Measurements from ENCODE around the gene EVI5L. TPM values are rescaled to one million over a fixed set of nuclear protein-coding genes. Genes with fewer than 3 reads are reported as not detected.
A peak's percentile ranks its signal among the peaks of the same experiment; 100 is the strongest.
"Not testable (repeated sequence)": the region's sequence is repeated elsewhere in the genome, so short reads cannot be mapped to it uniquely, and the experiment has no call there.

EVI5L gene
- total RNA-seq, 1 experiment from 2014 or later, result 5.0 TPM

DNA sequence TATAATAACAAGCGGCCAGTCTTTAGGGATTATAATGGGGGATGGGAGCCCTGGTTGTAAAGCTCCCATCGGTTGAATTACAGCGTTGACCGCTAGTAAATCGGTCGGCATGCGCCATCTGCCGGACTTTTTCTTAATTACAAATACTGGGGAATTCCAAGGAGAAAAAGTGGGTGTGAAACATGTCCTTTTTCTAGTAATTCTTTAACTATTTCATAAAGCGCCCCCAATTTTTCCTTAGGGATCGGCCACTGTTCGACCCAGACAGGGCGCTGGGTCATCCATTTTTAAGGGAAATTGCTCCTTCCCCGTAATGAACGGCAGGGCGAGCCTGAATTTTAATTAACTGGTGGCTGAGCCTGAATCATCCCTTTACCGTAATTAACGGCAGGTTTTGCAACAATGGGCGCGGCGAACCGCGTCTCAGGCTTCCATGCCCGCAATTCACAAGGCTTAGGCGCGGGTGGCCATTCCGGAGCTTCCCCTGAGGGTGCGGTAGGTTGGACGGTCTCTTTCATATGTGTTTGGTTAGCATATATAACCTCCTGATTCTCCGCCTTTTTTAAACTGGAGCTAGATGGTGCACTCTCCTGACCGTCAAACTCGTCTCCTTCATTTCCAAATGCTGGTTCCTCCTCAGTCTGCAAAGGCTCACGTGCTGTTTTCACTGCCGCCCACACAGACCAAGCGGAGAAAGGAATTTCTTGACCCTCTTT is 30.2 kb upstream of the EVI5L start:
- peak; percentile 81 for DNase-seq
- Histone ChIP-seq H3K4me3 (ENCODE audit: insufficient read depth, low read depth, low read length) (peak overlapping the region; percentile 6; the same call in 1 of the 2 replicates), H3K36me3 (replicated peaks; ENCODE audit: control insufficient read depth, insufficient read depth, low read length) (no peaks in the 10 kb centered on the region), H3K27me3 (ENCODE audit: control insufficient read depth, insufficient read depth, low read length) (peaks cover 6% of the 10 kb centered on the region; the same call in 1 of the 2 replicates)

GRCh38 chr19:7801020-7801570 is 28.9 kb upstream of the EVI5L start:
- DNase-seq, result no peak
- Histone ChIP-seq H3K27me3 (ENCODE audit: control insufficient read depth, insufficient read depth, low read length) (peaks cover 6% of the 10 kb centered on the region; the same call in 1 of the 2 replicates), H3K4me3 (ENCODE audit: insufficient read depth, low read depth, low read length) (no peak overlapping the region), H3K36me3 (replicated peaks; ENCODE audit: control insufficient read depth, insufficient read depth, low read length) (no peaks in the 10 kb centered on the region)

- DNase-seq, result no peak
- Histone ChIP-seq H3K27me3 (ENCODE audit: control insufficient read depth, insufficient read depth, low read length) (no peaks in the 10 kb centered on the region), H3K4me3 (ENCODE audit: insufficient read depth, low read depth, low read length) (no peak overlapping the region), H3K36me3 (replicated peaks; ENCODE audit: control insufficient read depth, insufficient read depth, low read length) (no peaks in the 10 kb centered on the region)
These were observed 23.8 kb upstream of the EVI5L start for GRCh38 chr19:7806234-7806633.

DNA sequence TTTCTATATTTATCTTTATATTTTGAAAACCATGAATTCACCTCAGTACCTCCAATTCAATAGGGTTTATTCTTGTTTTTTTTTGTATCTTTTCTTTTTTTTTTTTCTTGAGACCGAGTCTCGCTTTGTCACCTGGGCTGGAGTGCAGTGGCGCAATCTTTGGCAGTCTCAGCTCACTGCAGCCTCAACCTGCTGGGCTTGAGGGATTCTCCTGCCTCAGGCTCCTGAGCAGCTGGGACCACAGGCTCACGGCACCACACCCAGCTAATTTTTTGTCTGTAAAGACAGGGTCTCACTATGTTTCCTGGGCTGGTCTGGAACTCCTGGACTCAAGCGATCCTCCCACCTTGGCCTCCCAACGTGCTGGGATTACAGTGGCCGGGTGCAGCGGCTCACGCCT is 23.1 kb upstream of the EVI5L start:
- DNase-seq, result no peak
- Histone ChIP-seq H3K27me3 (ENCODE audit: control insufficient read depth, insufficient read depth, low read length) (no peaks in the 10 kb centered on the region), H3K36me3 (replicated peaks; ENCODE audit: control insufficient read depth, insufficient read depth, low read length) (no peaks in the 10 kb centered on the region), H3K4me3 (ENCODE audit: insufficient read depth, low read depth, low read length) (no peak overlapping the region)

- H3K36me3 ChIP-seq (replicated peaks; ENCODE audit: control insufficient read depth, insufficient read depth, low read length), result no peaks in the 10 kb centered on the region
- H3K27me3 ChIP-seq (ENCODE audit: control insufficient read depth, insufficient read depth, low read length), result no peaks in the 10 kb centered on the region
- no peak overlapping the region for H3K4me3 ChIP-seq (ENCODE audit: insufficient read depth, low read depth, low read length)
- DNase-seq, result no peak
These were observed 21.9 kb upstream of the EVI5L start for GRCh38 chr19:7808108-7808507.

DNA sequence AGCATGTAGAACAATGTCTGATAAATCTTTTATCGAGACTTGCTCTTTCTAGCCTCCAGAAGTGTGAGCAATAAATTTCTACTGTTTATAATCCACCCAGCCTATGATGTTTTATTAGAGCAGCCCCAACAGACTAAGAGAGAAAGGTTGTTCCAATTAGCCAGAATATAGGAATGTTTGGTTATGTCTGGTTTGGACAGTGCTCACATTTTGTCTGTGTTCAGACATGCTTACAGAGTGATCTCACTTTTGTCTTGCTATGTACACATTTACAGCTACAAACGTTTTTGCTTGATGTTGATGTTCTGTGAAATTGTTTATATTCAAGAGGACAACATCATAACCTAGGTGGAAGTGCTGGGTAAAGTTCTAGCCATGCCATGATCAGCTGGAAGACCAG is 18.0 kb upstream of the EVI5L start:
- no peaks in the 10 kb centered on the region for H3K36me3 ChIP-seq (replicated peaks; ENCODE audit: control insufficient read depth, insufficient read depth, low read length)
- no peak overlapping the region for H3K4me3 ChIP-seq (ENCODE audit: insufficient read depth, low read depth, low read length)
- peaks cover 1% of the 10 kb centered on the region; the same call in 1 of the 2 replicates for H3K27me3 ChIP-seq (ENCODE audit: control insufficient read depth, insufficient read depth, low read length)
- DNase-seq, result no peak

GRCh38 chr19:7815325-7815724 is 14.7 kb upstream of the EVI5L start:
- peaks cover 1% of the 10 kb centered on the region; the same call in 1 of the 2 replicates for H3K27me3 ChIP-seq (ENCODE audit: control insufficient read depth, insufficient read depth, low read length)
- no peaks in the 10 kb centered on the region for H3K36me3 ChIP-seq (replicated peaks; ENCODE audit: control insufficient read depth, insufficient read depth, low read length)
- DNase-seq, result no peak
- no peak overlapping the region for H3K4me3 ChIP-seq (ENCODE audit: insufficient read depth, low read depth, low read length)

GRCh38 chr19:7816040-7816439 is 14.0 kb upstream of the EVI5L start:
- not testable (repeated sequence) for H3K36me3 ChIP-seq (replicated peaks; ENCODE audit: control insufficient read depth, insufficient read depth, low read length); DNase-seq; H3K27me3 ChIP-seq (ENCODE audit: control insufficient read depth, insufficient read depth, low read length); H3K4me3 ChIP-seq (ENCODE audit: insufficient read depth, low read depth, low read length)

GRCh38 chr19:7817801-7818200 is 12.2 kb upstream of the EVI5L start:
- H3K36me3 ChIP-seq (replicated peaks; ENCODE audit: control insufficient read depth, insufficient read depth, low read length), result no peaks in the 10 kb centered on the region
- DNase-seq, result no peak
- H3K27me3 ChIP-seq (ENCODE audit: control insufficient read depth, insufficient read depth, low read length), result peaks cover 3% of the 10 kb centered on the region; the same call in 1 of the 2 replicates
- H3K4me3 ChIP-seq (ENCODE audit: insufficient read depth, low read depth, low read length), result no peak overlapping the region

- Histone ChIP-seq H3K27me3 (ENCODE audit: control insufficient read depth, insufficient read depth, low read length) (peaks cover 3% of the 10 kb centered on the region; the same call in 1 of the 2 replicates), H3K4me3 (ENCODE audit: insufficient read depth, low read depth, low read length) (no peak overlapping the region), H3K36me3 (replicated peaks; ENCODE audit: control insufficient read depth, insufficient read depth, low read length) (no peaks in the 10 kb centered on the region)
- no peak for DNase-seq
These were observed 11.2 kb upstream of the EVI5L start for GRCh38 chr19:7818806-7819205.

- Histone ChIP-seq H3K27me3 (ENCODE audit: control insufficient read depth, insufficient read depth, low read length) (peaks cover 3% of the 10 kb centered on the region; the same call in 1 of the 2 replicates), H3K36me3 (replicated peaks; ENCODE audit: control insufficient read depth, insufficient read depth, low read length) (no peaks in the 10 kb centered on the region), H3K4me3 (ENCODE audit: insufficient read depth, low read depth, low read length) (no peak overlapping the region)
- DNase-seq, result no peak
These were observed 10.7 kb upstream of the EVI5L start for GRCh38 chr19:7819337-7819736.

- H3K4me3 ChIP-seq (ENCODE audit: insufficient read depth, low read depth, low read length), result no peak overlapping the region
- H3K36me3 ChIP-seq (replicated peaks; ENCODE audit: control insufficient read depth, insufficient read depth, low read length), result no peaks in the 10 kb centered on the region
- H3K27me3 ChIP-seq (ENCODE audit: control insufficient read depth, insufficient read depth, low read length), result peaks cover 2% of the 10 kb centered on the region; the same call in 1 of the 2 replicates
- DNase-seq, result no peak
These were observed 9.4 kb upstream of the EVI5L start for GRCh38 chr19:7820588-7820987.

GRCh38 chr19:7822910-7823515 is 7.0 kb upstream of the EVI5L start:
- Histone ChIP-seq H3K4me3 (ENCODE audit: insufficient read depth, low read depth, low read length) (no peak overlapping the region), H3K36me3 (replicated peaks; ENCODE audit: control insufficient read depth, insufficient read depth, low read length) (no peaks in the 10 kb centered on the region), H3K27me3 (ENCODE audit: control insufficient read depth, insufficient read depth, low read length) (peaks cover 6% of the 10 kb centered on the region; the same call in 1 of the 2 replicates)
- no peak for DNase-seq

DNA sequence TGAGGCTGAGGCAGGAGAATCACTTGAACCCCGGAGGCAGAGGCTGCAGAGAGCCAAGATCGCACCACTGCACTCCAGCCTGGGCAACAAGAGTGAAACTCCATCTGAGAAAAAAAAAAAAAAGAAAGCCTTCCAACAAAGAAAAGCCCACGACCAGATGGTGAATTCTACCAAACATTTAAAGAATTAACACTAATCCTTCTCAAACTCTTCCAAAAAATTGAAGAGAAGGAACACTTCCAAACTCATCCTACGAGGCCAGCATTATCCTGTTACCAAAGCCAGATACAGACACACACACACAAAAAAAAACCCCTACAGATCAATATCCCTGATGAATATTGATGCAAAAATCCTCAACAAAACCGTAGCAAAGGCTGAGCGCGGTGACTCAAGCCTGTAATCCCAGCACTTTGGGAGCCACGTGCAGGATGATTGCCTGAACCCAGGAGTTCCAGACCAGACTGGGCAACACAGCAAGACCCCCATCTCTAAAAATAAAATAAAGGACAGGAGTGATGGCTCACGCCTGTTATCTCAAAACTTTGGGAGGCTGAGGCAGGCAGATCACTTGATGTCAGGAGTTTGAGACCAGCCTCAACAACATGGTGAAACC is 6.2 kb upstream of the EVI5L start:
- Histone ChIP-seq H3K27me3 (ENCODE audit: control insufficient read depth, insufficient read depth, low read length) (peaks cover 12% of the 10 kb centered on the region; the same call in 1 of the 2 replicates), H3K4me3 (ENCODE audit: insufficient read depth, low read depth, low read length) (no peak overlapping the region), H3K36me3 (replicated peaks; ENCODE audit: control insufficient read depth, insufficient read depth, low read length) (no peaks in the 10 kb centered on the region)
- DNase-seq, result no peak

DNA sequence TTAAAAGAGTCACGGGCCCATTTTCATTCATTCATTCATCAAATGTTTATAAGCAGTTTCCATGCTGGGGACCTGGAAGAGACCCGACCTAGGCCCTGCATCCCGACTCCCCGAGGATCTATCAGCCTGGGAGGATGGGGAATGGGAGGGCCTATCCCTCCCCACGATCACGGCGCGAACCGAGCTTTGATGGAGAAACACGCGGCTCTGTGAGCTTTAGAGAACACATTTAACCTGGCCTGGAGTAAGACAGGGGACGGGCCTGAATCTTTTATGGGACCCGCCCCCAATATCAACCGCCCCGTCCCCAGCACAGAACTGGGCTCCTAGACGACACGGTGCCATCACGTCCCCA is 875 bp upstream of the EVI5L start:
- no peak for DNase-seq
- peaks cover 21% of the 10 kb centered on the region for H3K27me3 ChIP-seq (ENCODE audit: control insufficient read depth, insufficient read depth, low read length)
- peak overlapping the region; percentile 44 for H3K4me3 ChIP-seq (ENCODE audit: insufficient read depth, low read depth, low read length)
- no peaks in the 10 kb centered on the region for H3K36me3 ChIP-seq (replicated peaks; ENCODE audit: control insufficient read depth, insufficient read depth, low read length)
